CD14-positive monocyte (primary cell): ENCODE results near the gene ACSBG1. TPM values are rescaled to one million over a fixed set of nuclear protein-coding genes. Genes with fewer than 3 reads are reported as not detected.

Source experiments
- DNase-seq, 3 donors: peaks; one replicate each; pipeline ENCODE4 v3.0.0-alpha.2; 2011 to 2022
- H2AFZ ChIP-seq: 2 replicates; pipeline ENCODE4 v1.6.0; 2012; ENCODE audit warnings: mild to moderate bottlenecking, low read depth, low read length, inconsistent platforms; ENCODE audit not compliant: insufficient read depth, poor library complexity, severe bottlenecking
- H3K27ac ChIP-seq, 2 donors: 1 replicate in 1 of 2; 2 replicates in 1 of 2; pipeline ENCODE4 v1.5.1; 2012 to 2013; ENCODE audit warnings: low read length in 2 of 2, control low read depth in 1 of 2, inconsistent platforms in 1 of 2, low read depth in 1 of 2, mild to moderate bottlenecking in 1 of 2
- H3K27me3 ChIP-seq, 2 donors: one replicate each; pipeline versions ENCODE4 v1.6.0 to v1.6.1; 2011 to 2013; ENCODE audit warnings: low read length in 2 of 2; ENCODE audit not compliant: control insufficient read depth in 2 of 2, insufficient read depth in 2 of 2
- H3K36me3 ChIP-seq, 2 donors: replicated peaks in 1 of 2; 1 replicate in 1 of 2; 2 replicates in 1 of 2; pipeline versions ENCODE4 v1.5.1 to v1.6.1; 2012 to 2013; ENCODE audit warnings: low read length in 2 of 2, control low read depth in 1 of 2, inconsistent platforms in 1 of 2, mild to moderate bottlenecking in 1 of 2; ENCODE audit not compliant: insufficient read depth in 2 of 2, control insufficient read depth in 1 of 2
- H3K4me1 ChIP-seq, 2 donors: 1 replicate in 1 of 2; 2 replicates in 1 of 2; pipeline versions ENCODE4 v1.5.1 to v1.6.1; 2012 to 2013; ENCODE audit warnings: low read length in 2 of 2, control low read depth in 1 of 2, inconsistent platforms in 1 of 2, mild to moderate bottlenecking in 1 of 2, moderate library complexity in 1 of 2; ENCODE audit not compliant: insufficient read depth in 2 of 2, control insufficient read depth in 1 of 2
- H3K4me2 ChIP-seq: replicated peaks from 2 replicates; pipeline ENCODE3; 2012; ENCODE audit warnings: low read length, moderate library complexity, mild to moderate bottlenecking; ENCODE audit not compliant: poor library complexity, severe bottlenecking; ENCODE audit errors: extremely low read depth
- H3K4me3 ChIP-seq, 3 experiments: fragments of 200-600 bp in 1 of 3; sonication (generic) in 1 of 3; replicated peaks in 1 of 3; 1 replicate in 2 of 3; 2 replicates in 1 of 3; pipeline ENCODE4 v1.5.1; 2011 to 2013; ENCODE audit warnings: low read length in 3 of 3, mild to moderate bottlenecking in 3 of 3, control low read depth in 2 of 3, low read depth in 2 of 3, inconsistent platforms in 1 of 3, moderate library complexity in 1 of 3
- H3K79me2 ChIP-seq: 2 replicates; pipeline ENCODE4 v1.6.0; 2012; ENCODE audit warnings: mild to moderate bottlenecking, control low read depth, inconsistent platforms, low read length, moderate library complexity; ENCODE audit not compliant: insufficient read depth
- H3K9ac ChIP-seq: 2 replicates; pipeline ENCODE4 v1.6.0; 2017; ENCODE audit warnings: low read length, mild to moderate bottlenecking; ENCODE audit not compliant: insufficient read depth, poor library complexity, severe bottlenecking
- H3K9me3 ChIP-seq, 2 donors: replicated peaks in 1 of 2; 1 replicate in 1 of 2; 2 replicates in 1 of 2; pipeline versions ENCODE4 v1.5.1 to v1.6.1; 2012 to 2013; ENCODE audit warnings: low read length in 2 of 2, control low read depth in 1 of 2; ENCODE audit not compliant: control insufficient read depth in 1 of 2, insufficient read depth in 1 of 2
- H4K20me1 ChIP-seq: 2 replicates; pipeline ENCODE4 v1.6.0; 2012; ENCODE audit warnings: mild to moderate bottlenecking, low read length, control low read depth, moderate library complexity; ENCODE audit not compliant: insufficient read depth
- H3K27ac Mint-ChIP-seq, 7 donors: one replicate each; pipeline ENCODE4 v1.8.0; 2020; ENCODE audit warnings: mild to moderate bottlenecking in 7 of 7, mixed read lengths in 7 of 7, moderate library complexity in 6 of 7, inconsistent platforms in 2 of 7
- H3K27me3 Mint-ChIP-seq, 3 donors: one replicate each; pipeline ENCODE4 v1.8.0; 2021 to 2022; ENCODE audit warnings: low read depth in 3 of 3, mild to moderate bottlenecking in 3 of 3, mixed read lengths in 3 of 3, moderate library complexity in 3 of 3, inconsistent platforms in 1 of 3
- H3K36me3 Mint-ChIP-seq, 2 donors: one replicate each; pipeline ENCODE4 v1.8.0; 2020; ENCODE audit warnings: mixed read lengths in 2 of 2, inconsistent platforms in 1 of 2, mild to moderate bottlenecking in 1 of 2
- H3K4me1 Mint-ChIP-seq: one replicate; pipeline ENCODE4 v1.8.0; 2020; ENCODE audit warnings: mild to moderate bottlenecking, mixed read lengths
- H3K4me3 Mint-ChIP-seq, 2 donors: one replicate each; pipeline ENCODE4 v1.8.0; 2020; ENCODE audit warnings: mild to moderate bottlenecking in 2 of 2, mixed read lengths in 2 of 2, moderate library complexity in 1 of 2
- H3K9me3 Mint-ChIP-seq, 7 donors: one replicate each; pipeline ENCODE4 v1.8.0; 2020 to 2022; ENCODE audit warnings: mixed read lengths in 7 of 7, mild to moderate bottlenecking in 6 of 7, moderate library complexity in 6 of 7, inconsistent platforms in 2 of 7
- WGBS: methylation state at CpG from one replicate; pipeline ENCODE4 v1.1.5; 2013; ENCODE audit warnings: missing lambda C conversion rate; ENCODE audit not compliant: insufficient coverage; 5-methylcytosine and 5-hydroxymethylcytosine counted together
- intact Hi-C, 2 donors: fragments of 100-400 bp; cut with micrococcal nuclease; formaldehyde crosslinking; loops; one replicate each; pipeline versions ENCODE4 v1.15.0 to v1.15.1; 2023
- polyA plus RNA-seq, 3 donors: library from polyadenylated mRNA; depleted of rRNA in 1 of 3; unstranded in 2 of 3; stranded (reverse) in 1 of 3; fragments of 300-500 nt in 2 of 3; fragments of >200 nt in 1 of 3; fragmentation: Illumina TruSeq in 2 of 3; gene quantifications; 1 replicate in 2 of 3; 2 replicates in 1 of 3; pipeline ENCODE4 v1.2.3, GENCODE V29; 2012 to 2021
- TF ChIP-seq, protein P1 (sequence below): fragments of 200-600 bp; IDR thresholded peaks from one replicate; pipeline ENCODE4 v1.8.0; 2022; ENCODE audit warnings: antibody characterized with exemption, mild to moderate bottlenecking

Gene ACSBG1
- polyA plus RNA-seq, 3 donors: 0.01 TPM; not detected in 2

DNA sequence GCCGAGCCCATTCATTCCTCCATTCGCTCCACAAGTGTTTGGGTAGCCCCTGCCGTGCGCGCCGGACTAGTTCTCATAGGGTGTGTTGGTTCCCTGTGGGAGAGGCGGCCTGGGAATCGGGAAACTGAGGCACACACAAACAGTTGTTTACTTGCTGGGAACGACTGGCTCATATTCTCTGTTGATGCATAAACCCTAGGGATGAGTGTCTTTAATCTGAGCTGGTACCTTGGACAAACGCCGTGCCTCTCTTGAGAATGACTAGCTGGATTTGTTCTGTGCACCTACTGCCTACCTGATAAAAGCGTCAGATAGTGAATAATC is 30.7 kb upstream of the ACSBG1 start:
- Histone ChIP-seq H3K4me2 (peak overlapping the region; percentile 95), H3K4me1 (peaks cover 11 to 19% of the 10 kb centered on the region in 2 donors), H3K36me3 (peaks cover 0 to under 1% of the 10 kb centered on the region in 2 donors), H3K4me3 (peak overlapping the region; percentile 65 to 83 (median 70)), H2AFZ (peak overlapping the region; percentile 91), H3K9ac (peak overlapping the region; percentile 74), H3K79me2 (peaks cover 15% of the 10 kb centered on the region), H3K27me3 (no peaks in the 10 kb centered on the region), H3K9me3 (no peaks in the 10 kb centered on the region), H3K27ac (peak overlapping the region in 1 of 2 donors; percentile 64), H4K20me1 (no peaks in the 10 kb centered on the region)
- DNase-seq: no peak
- Mint-ChIP-seq H3K27me3 (peaks cover 0 to 2% (median 0%) of the 10 kb centered on the region in 3 donors), H3K4me3 (peak overlapping the region; percentile 84 to 87), H3K4me1 (peaks cover 19% of the 10 kb centered on the region), H3K36me3 (peaks cover 4 to 8% of the 10 kb centered on the region in 2 donors), H3K9me3 (no peaks in the 10 kb centered on the region), H3K27ac (peak overlapping the region in 2 of 7 donors; percentile 8 to 22)
- TF ChIP-seq, protein P1, sequence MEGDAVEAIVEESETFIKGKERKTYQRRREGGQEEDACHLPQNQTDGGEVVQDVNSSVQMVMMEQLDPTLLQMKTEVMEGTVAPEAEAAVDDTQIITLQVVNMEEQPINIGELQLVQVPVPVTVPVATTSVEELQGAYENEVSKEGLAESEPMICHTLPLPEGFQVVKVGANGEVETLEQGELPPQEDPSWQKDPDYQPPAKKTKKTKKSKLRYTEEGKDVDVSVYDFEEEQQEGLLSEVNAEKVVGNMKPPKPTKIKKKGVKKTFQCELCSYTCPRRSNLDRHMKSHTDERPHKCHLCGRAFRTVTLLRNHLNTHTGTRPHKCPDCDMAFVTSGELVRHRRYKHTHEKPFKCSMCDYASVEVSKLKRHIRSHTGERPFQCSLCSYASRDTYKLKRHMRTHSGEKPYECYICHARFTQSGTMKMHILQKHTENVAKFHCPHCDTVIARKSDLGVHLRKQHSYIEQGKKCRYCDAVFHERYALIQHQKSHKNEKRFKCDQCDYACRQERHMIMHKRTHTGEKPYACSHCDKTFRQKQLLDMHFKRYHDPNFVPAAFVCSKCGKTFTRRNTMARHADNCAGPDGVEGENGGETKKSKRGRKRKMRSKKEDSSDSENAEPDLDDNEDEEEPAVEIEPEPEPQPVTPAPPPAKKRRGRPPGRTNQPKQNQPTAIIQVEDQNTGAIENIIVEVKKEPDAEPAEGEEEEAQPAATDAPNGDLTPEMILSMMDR: peak; percentile 8
- intact Hi-C loops: no loop called here
- 62% methylated on average over 11 of the region's 12 CpGs for WGBS

DNA sequence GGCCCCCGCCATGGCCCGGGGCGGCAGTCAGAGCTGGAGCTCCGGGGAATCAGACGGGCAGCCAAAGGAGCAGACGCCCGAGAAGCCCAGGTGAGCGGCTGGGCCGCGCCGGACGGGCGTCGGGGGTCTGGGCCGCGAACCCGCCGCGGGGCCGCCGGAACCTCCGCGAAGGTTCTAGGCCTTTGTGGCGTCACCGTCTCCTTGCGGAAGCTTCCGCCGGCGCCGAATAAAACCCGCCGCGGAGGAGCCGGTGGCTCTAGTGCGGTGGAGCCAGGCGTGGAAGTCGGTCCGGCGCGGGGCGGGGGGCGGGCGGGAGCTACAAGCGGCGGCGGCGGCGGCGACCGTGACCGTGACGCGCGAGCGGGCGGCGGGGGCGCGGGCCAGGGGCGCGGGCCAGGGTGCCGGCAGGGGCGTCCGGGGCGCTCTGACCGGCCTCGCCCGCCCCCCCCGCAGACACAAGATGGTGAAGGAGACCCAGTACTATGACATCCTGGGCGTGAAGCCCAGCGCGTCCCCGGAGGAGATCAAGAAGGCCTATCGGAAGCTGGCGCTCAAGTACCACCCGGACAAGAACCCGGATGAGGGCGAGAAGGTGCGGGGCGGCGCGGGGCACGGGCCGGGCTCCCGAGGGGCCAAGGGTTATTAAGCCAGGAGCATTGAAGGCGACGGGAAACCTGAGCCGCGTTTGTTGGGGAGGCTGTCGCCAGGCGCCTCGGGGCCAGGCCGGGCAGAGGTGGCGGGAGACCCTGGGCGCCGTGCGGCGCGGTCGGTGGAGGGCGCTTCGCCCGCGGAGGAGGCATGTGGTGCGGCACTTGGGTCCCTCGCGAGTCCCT is 30.2 kb upstream of the ACSBG1 start, which contains the start of gene DNAJA4:
TSS of gene DNAJA4 (plus strand) at position 259 of the 833 bp plus-strand sequence. CDS start at position 461, 202 bp downstream.
- Histone ChIP-seq H4K20me1 (no peaks in the 10 kb centered on the region), H2AFZ (peak within 1 kb of the TSS; percentile 91), H3K27me3 (no peaks in the 10 kb centered on the region), H3K4me2 (peak within 1 kb of the TSS; percentile 95), H3K36me3 (no peaks in the 10 kb centered on the region), H3K9ac (peak within 1 kb of the TSS; percentile 74), H3K9me3 (no peaks in the 10 kb centered on the region), H3K79me2 (peaks cover 15% of the 10 kb centered on the region), H3K27ac (peak within 1 kb of the TSS in 1 of 2 donors; percentile 64), H3K4me1 (peaks cover 11 to 19% of the 10 kb centered on the region in 2 donors), H3K4me3 (peak within 1 kb of the TSS; percentile 65 to 83 (median 70))
- Mint-ChIP-seq H3K36me3 (peaks cover 4 to 6% of the 10 kb centered on the region in 2 donors), H3K9me3 (no peaks in the 10 kb centered on the region), H3K27me3 (peaks cover 0 to 3% (median 2%) of the 10 kb centered on the region in 3 donors), H3K4me1 (peaks cover 19% of the 10 kb centered on the region), H3K27ac (peak within 1 kb of the TSS in 6 of 7 donors; percentile 19 to 80 (median 54)), H3K4me3 (peak within 1 kb of the TSS; percentile 84 to 87)
- intact Hi-C loops: no loop called here
- DNase-seq: peak; percentile 50 to 73 (median 62)
- WGBS: 6% methylated on average over 107 of the region's 107 CpGs
- TF ChIP-seq, protein P1: peak; percentile 22
